Measurements from ENCODE around the gene POLA1.

- no peak for TF ChIP-seq POLR2A (IDR thresholded peaks at IDR 0.05; ENCODE audit: low read depth, low read length)
- no peak for TF ChIP-seq BHLHE40 (IDR thresholded peaks at IDR 0.05; ENCODE audit: low read depth, low read length)
Measured at GRCh38 chrX:24858004-24858746, 164.5 kb downstream of the POLA1 start.

Data from IMR-90 (cell line).